ENCODE data around the gene GHRH. TPM values are rescaled to one million over a fixed set of nuclear protein-coding genes. Genes with fewer than 3 reads are reported as not detected.

The GHRH gene
- total and polyA plus RNA-seq, 8 donors = 0.80 TPM; not detected in 7

- FAIRE-seq (no peak), ATAC-seq (peak in 3 of 4 donors; percentile 15 to 68 (median 53)), DNase-seq (no peak)
- 42 to 44% methylated on average over 3 of the region's 3 CpGs for WGBS, 2 donors
- H3K36me3 ChIP-seq = peaks cover 0 to 3% (median 0%) of the 10 kb centered on the region in 3 donors
- no peak overlapping the region for H3K4me3 ChIP-seq
- intact Hi-C loops (cut with DNase I) = no loop called here
- H3K9me3 ChIP-seq = no peaks in the 10 kb centered on the region
- peak overlapping the region in 2 of 4 donors; percentile 9 to 52 for H3K27ac ChIP-seq
- peaks cover 8 to 35% (median 10%) of the 10 kb centered on the region in 3 donors for H3K4me1 ChIP-seq
- H3K27me3 ChIP-seq = no peaks in the 10 kb centered on the region
- TF ChIP-seq, protein P1, sequence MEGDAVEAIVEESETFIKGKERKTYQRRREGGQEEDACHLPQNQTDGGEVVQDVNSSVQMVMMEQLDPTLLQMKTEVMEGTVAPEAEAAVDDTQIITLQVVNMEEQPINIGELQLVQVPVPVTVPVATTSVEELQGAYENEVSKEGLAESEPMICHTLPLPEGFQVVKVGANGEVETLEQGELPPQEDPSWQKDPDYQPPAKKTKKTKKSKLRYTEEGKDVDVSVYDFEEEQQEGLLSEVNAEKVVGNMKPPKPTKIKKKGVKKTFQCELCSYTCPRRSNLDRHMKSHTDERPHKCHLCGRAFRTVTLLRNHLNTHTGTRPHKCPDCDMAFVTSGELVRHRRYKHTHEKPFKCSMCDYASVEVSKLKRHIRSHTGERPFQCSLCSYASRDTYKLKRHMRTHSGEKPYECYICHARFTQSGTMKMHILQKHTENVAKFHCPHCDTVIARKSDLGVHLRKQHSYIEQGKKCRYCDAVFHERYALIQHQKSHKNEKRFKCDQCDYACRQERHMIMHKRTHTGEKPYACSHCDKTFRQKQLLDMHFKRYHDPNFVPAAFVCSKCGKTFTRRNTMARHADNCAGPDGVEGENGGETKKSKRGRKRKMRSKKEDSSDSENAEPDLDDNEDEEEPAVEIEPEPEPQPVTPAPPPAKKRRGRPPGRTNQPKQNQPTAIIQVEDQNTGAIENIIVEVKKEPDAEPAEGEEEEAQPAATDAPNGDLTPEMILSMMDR (IDR thresholded peaks at IDR 0.05) = no peak
These were observed 33.4 kb upstream of the GHRH start for GRCh38 chr20:37295001-37295400.

DNA sequence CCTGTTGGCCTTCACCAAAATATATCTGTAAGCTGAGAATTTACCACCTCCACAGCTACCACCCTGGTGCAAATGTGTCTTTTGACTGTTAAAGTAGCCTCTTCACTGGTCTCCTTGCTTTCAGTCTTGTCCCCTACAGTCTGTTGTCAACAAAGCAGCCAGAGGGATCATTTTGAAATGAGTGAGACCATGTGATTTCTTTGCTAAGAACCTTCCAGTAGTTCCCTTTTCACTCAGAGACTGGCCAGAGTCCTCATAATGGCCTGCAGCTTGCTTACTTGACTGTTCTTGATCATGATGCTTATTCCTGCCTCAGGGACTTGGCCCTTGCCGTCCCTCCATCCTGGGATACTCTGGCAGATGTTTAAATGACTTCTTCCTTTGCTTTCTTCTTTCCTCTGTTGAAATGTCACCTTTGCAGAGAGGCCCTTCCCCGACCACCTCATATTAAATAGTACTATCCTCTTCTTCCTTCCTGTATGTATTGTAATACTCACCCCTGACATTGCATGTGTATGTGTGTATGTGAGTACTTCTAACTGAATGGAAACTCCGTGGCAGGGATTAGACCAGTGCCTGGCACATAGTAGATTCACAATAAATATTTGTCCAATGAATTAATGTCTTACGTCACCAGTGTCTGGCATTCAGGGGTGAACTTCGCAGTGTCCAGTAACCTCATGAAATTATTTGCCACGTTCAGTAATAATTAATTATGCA is 32.8 kb upstream of the GHRH start:
- no peak for DNase-seq
- peaks cover 8 to 29% (median 10%) of the 10 kb centered on the region in 3 donors for H3K4me1 ChIP-seq
- H3K4me3 ChIP-seq = no peak overlapping the region
- ATAC-seq = peak in 2 of 4 donors; percentile 7 to 25
- TF ChIP-seq, protein P1 (IDR thresholded peaks at IDR 0.05) = no peak
- 79 to 81% methylated on average over 6 of the region's 6 CpGs for WGBS, 2 donors
- no peak for FAIRE-seq
- peak overlapping the region in 2 of 4 donors; percentile 9 to 52 for H3K27ac ChIP-seq
- no peaks in the 10 kb centered on the region for H3K27me3 ChIP-seq
- H3K9me3 ChIP-seq = no peaks in the 10 kb centered on the region
- peaks cover 0 to 3% (median 0%) of the 10 kb centered on the region in 3 donors for H3K36me3 ChIP-seq
- intact Hi-C loops (cut with DNase I) = no loop called here

GRCh38 chr20:37293301-37293943 is 31.8 kb upstream of the GHRH start:
- Histone ChIP-seq H3K27ac (peak overlapping the region in 2 of 4 donors; percentile 9 to 52), H3K9me3 (no peaks in the 10 kb centered on the region), H3K4me3 (no peak overlapping the region), H3K36me3 (peaks cover 0 to 3% (median 0%) of the 10 kb centered on the region in 3 donors), H3K27me3 (no peaks in the 10 kb centered on the region), H3K4me1 (peaks cover 8 to 26% (median 10%) of the 10 kb centered on the region in 3 donors)
- FAIRE-seq (no peak), DNase-seq (no peak), ATAC-seq (no peak)
- TF ChIP-seq, protein P1 (IDR thresholded peaks at IDR 0.05) = no peak
- 94 to 99% methylated on average over 11 of the region's 11 CpGs for WGBS, 2 donors
- intact Hi-C loops (cut with DNase I) = no loop called here

DNA sequence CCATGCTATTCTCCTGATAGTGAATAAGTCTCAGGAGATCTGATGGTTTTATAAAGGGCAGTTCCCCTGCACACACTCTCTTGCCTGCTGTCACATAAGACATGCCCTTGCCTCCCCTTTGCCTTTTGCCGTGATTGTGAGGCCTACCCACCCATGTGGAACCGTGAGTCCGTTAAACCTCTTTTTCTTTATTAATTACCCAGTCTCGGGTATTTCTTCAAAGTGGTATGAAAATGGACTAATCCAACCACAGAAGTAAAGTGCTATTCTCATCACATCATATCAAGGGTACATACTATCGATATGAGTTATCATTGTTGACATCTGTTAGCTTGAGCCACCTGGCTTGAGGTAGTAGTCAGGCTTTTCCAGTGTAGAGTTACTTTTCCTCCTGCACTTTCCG is 30.1 kb upstream of the GHRH start:
- Histone ChIP-seq H3K27ac (no peak overlapping the region), H3K36me3 (peaks cover 0 to 3% (median 0%) of the 10 kb centered on the region in 3 donors), H3K4me1 (peaks cover 8 to 24% (median 10%) of the 10 kb centered on the region in 3 donors), H3K9me3 (no peaks in the 10 kb centered on the region), H3K27me3 (no peaks in the 10 kb centered on the region), H3K4me3 (no peak overlapping the region)
- DNase-seq = no peak
- no peak for FAIRE-seq
- intact Hi-C loops (cut with DNase I) = no loop called here
- ATAC-seq = no peak
- TF ChIP-seq, protein P1 (IDR thresholded peaks at IDR 0.05) = no peak
- 89 to 90% methylated on average over 6 of the region's 6 CpGs for WGBS, 2 donors

Measured in pancreas (tissue), 10 donors.